Non-pigmented ciliary epithelial cell (primary cell): ENCODE measurements around the gene RPS19BP1.

ENCODE experiments used
- DNase-seq: peaks from one replicate; pipeline ENCODE4 v3.0.0-alpha.2; 2010; ENCODE audit warnings: low read depth

Gene RPS19BP1

DNA sequence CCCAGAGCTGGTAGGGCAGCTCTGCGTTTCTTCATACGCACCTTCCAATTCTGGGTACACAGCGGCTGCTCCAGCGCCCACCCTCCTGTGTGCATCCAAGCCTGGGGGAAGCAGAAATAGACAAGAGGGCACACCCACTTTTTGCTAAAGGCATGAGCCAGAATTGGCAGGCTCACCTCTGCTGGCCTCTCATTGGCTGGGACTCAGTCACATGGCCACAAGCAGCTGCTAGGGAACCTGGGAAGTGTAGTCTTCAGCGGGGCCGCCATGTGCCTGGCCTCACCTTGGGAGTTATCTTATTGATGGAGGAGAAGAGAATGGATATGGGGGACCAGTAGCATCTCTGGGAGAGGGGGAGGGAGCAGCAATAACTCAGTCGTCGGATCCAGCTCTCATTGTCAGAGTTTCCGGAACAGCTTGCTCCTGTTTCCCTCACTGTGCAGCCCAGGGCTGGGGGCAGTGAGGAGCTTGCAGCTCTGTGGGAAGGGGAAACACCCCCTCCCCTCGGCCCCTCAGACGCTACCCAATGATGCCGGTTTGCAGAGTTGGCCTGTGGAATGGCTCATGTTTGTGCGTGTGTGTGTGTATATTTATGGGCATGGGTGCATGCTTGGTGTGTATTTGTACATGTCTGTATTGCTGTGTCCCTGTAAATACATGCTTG, 42.3 kb downstream of the RPS19BP1 start:
- DNase-seq: no peak

DNA sequence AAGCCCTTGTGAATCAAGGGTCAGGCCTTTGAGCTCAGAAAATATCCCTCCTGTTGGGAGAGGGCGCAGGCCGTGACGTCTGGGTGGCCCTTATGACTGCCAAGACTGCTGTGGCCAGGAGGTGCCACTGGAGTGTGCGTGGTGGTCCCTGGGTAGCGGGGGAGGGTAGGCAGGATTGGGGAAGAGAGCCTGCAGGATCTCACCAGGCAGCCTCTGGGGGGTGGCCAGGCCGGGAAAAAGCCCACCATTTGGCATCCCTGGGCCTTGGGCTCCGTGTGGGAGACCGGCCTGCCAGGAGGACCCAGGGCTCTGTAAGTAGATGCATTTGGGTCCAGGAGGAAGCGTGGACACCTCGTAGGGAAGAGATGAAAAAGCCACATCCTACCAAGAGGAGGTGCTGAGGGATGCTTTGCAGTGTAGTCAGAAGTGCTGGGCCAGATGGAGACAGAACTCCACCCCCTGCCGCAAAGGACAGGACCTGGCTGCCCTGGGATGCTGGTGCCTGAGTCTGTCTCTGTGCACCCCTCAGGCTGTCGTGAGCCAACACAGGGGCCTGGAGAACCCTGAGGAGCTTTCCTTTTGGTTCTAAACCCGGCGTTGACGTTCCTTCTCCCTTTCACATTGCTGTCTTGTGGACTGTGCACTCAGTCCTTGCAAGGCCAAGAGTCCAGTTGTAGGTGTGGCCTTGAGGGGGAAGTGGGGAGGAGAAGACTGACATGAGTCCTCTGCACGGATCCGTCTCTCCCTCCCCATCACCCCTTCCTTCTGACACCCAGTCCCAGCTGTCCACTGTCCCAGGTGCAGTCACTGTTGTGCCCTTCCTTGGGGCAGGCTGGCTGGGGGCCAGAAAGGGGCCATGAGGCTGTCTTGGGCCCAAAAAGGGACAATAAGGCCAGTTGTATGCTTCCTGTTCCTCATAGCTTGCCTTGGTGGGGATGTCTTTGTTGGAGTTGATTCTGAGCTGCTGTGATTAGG, 43.2 kb downstream of the RPS19BP1 start:
- no peak for DNase-seq

DNA sequence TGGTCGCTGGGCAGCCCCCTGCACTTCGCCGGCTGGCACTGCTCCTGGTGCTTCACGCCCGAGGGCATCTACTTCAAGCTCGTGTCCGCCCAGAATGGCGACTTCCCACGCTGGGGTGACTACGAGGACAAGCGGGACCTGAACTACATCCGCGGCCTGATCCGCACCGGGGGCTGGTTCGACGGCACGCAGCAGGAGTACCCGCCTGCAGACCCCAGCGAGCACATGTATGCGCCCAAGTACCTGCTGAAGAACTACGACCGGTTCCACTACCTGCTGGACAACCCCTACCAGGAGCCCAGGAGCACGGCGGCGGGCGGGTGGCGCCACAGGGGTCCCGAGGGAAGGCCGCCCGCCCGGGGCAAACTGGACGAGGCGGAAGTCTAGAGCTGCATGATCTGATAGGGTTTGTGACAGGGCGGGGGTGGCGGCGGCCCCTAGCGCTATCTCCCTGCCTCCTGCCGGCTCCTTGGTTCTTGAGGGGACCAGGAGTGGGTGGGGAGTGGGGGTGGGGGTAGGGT, 43.9 kb downstream of the RPS19BP1 start:
- no peak for DNase-seq

- no peak for DNase-seq
Measured at GRCh38 chr22:39487826-39488520, 44.6 kb downstream of the RPS19BP1 start.

DNA sequence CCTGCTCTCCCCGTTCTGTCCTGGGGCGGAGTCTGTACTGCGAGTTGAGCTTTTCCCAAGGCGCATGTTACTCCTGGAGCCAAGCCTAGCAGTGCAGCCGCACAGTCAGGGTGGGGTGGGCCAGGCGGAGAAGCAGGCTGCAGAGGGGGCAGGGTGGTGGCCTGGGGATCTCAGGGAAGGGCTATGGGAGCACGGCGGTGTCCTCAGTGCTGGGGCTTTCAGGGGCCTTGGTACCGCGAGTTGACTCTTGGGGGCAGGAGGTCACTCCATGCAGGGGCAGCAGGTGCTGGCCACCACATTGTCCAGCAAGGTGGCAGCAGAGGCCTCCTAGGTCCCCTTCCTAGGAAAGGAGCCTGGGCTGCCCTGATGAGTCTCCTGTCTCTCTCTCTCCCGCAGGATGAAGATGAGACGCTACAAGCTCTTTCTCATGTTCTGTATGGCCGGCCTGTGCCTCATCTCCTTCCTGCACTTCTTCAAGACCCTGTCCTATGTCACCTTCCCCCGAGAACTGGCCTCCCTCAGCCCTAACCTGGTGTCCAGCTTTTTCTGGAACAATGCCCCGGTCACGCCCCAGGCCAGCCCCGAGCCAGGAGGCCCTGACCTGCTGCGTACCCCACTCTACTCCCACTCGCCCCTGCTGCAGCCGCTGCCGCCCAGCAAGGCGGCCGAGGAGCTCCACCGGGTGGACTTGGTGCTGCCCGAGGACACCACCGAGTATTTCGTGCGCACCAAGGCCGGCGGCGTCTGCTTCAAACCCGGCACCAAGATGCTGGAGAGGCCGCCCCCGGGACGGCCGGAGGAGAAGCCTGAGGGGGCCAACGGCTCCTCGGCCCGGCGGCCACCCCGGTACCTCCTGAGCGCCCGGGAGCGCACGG, 45.4 kb downstream of the RPS19BP1 start:
- DNase-seq: no peak

- no peak for DNase-seq
Measured at GRCh38 chr22:39482768-39483167, 49.8 kb downstream of the RPS19BP1 start.

- no peak for DNase-seq
Measured at GRCh38 chr22:39481595-39481994, 51.0 kb downstream of the RPS19BP1 start.

GRCh38 chr22:39481054-39481453, 51.5 kb downstream of the RPS19BP1 start:
- no peak for DNase-seq

- DNase-seq: no peak
Measured at GRCh38 chr22:39480557-39480956, 52.0 kb downstream of the RPS19BP1 start.

DNA sequence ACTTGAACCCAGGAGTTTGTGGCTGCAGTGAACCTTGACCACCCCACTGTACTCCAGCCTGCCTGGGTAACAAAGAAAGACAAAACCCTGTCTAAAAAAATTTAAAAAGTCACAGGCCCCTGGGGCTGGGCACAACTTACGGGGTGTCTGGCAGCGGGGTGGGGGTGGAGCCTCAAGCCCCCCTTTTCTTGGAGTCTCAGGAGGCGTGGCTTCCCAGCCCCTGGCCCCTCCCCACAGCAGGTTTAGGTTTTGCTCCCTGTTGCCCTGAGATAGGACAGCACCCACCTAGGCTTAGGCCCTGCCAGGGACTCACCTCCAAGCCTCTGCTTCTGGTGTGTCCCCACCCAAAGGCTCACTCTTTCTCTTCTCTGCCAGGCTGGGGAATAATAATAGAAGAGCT, 53.3 kb downstream of the RPS19BP1 start:
- DNase-seq: no peak
